ENCODE results near the gene RASIP1.
"Not testable (repeated sequence)": the region's sequence is repeated elsewhere in the genome, so short reads cannot be mapped to it uniquely, and the experiment has no call there.

RASIP1 gene, protein sequence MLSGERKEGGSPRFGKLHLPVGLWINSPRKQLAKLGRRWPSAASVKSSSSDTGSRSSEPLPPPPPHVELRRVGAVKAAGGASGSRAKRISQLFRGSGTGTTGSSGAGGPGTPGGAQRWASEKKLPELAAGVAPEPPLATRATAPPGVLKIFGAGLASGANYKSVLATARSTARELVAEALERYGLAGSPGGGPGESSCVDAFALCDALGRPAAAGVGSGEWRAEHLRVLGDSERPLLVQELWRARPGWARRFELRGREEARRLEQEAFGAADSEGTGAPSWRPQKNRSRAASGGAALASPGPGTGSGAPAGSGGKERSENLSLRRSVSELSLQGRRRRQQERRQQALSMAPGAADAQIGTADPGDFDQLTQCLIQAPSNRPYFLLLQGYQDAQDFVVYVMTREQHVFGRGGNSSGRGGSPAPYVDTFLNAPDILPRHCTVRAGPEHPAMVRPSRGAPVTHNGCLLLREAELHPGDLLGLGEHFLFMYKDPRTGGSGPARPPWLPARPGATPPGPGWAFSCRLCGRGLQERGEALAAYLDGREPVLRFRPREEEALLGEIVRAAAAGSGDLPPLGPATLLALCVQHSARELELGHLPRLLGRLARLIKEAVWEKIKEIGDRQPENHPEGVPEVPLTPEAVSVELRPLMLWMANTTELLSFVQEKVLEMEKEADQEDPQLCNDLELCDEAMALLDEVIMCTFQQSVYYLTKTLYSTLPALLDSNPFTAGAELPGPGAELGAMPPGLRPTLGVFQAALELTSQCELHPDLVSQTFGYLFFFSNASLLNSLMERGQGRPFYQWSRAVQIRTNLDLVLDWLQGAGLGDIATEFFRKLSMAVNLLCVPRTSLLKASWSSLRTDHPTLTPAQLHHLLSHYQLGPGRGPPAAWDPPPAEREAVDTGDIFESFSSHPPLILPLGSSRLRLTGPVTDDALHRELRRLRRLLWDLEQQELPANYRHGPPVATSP

DNA sequence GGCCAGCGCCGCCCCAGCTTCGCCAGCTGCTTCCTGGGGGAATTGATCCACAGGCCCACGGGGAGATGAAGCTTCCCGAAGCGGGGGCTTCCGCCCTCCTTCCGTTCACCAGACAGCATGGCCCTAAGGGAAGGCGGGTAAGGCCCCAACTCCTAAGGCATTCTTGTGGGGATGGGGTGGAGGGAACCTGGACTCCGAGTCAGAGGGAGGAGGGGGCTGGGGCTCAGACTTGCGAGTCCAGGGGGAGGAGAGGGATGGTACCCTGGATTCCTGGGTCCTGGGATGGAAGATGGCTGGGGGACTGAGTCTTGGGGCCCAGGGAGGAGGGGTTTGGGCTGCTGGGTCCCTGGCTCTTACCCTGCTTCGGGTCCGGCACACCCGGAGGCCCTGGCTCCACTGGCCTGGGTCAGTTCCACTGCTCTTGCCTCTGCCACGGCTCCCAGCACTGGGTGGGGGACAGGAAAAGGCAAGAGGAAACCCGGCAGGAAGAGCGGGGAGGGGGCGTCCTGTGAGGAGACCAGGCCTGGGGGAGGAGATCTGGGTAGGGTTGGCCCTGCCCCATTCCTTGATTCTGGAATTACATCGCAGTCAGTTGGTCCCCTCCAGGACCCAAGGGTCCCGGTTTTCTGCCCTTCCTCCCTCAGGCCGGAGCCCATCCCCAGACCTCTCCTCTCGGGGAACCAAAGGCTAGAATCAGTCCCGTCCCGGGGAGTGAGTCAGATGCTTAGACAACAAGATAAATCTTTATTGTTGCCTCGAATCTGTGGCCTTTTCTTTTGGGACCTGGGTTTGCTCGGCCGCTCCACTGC is at the start of gene RASIP1:
TSS of gene RASIP1 (minus strand) at position 447 of the 809 bp plus-strand sequence. CDS start at position 119, 328 bp downstream.
- TF ChIP-seq, protein P1, sequence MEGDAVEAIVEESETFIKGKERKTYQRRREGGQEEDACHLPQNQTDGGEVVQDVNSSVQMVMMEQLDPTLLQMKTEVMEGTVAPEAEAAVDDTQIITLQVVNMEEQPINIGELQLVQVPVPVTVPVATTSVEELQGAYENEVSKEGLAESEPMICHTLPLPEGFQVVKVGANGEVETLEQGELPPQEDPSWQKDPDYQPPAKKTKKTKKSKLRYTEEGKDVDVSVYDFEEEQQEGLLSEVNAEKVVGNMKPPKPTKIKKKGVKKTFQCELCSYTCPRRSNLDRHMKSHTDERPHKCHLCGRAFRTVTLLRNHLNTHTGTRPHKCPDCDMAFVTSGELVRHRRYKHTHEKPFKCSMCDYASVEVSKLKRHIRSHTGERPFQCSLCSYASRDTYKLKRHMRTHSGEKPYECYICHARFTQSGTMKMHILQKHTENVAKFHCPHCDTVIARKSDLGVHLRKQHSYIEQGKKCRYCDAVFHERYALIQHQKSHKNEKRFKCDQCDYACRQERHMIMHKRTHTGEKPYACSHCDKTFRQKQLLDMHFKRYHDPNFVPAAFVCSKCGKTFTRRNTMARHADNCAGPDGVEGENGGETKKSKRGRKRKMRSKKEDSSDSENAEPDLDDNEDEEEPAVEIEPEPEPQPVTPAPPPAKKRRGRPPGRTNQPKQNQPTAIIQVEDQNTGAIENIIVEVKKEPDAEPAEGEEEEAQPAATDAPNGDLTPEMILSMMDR (IDR thresholded peaks at IDR 0.05), result no peak
- H3K27ac ChIP-seq, result peak within 1 kb of the TSS in 1 of 2 donors; percentile 64
- DNase-seq (ENCODE audit: low spot score), result no peak
- peak within 1 kb of the TSS; percentile 75 for H3K4me3 ChIP-seq

DNA sequence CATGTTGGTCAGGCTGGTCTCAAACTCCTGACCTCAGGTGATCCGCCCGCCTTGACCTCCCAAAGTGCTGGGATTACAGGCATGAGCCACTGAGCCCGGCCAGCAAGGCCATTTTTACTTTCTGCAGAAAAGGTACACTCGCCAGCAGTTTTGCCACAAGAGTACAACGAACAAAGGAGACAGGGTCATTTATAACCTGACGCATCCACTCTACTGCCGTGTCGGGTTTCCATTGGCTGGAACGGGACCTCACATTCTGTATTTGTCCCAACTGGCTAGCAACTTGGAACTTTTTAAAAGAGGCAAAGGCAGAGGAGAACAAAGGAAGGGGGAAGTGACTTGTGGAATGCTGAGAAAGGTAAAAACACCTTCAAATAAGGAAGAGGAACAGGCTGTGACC is 46.9 kb upstream of the RASIP1 start:
- not testable (repeated sequence) for H3K4me3 ChIP-seq; H3K27ac ChIP-seq; DNase-seq (ENCODE audit: low spot score)

DNA sequence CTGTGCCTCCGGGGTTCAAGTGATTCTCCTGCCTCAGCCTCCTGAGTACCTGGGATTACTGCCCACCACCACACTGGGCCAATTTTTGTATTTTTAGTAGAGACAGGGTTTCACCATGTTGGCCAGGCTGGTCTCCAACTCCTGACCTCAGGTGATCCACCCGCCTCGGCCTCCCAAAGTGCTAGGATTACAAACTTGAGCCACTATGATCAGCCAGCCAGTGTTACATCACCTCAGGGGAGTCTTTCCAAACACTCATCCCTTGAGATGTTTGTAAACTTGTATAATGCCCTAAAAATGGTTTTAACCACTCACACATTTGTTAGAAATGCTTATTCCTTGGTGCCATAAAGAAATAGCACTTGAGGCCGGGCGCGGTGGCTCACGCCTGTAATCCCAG is 46.0 kb upstream of the RASIP1 start:
- not testable (repeated sequence) for H3K4me3 ChIP-seq; DNase-seq (ENCODE audit: low spot score); H3K27ac ChIP-seq

DNA sequence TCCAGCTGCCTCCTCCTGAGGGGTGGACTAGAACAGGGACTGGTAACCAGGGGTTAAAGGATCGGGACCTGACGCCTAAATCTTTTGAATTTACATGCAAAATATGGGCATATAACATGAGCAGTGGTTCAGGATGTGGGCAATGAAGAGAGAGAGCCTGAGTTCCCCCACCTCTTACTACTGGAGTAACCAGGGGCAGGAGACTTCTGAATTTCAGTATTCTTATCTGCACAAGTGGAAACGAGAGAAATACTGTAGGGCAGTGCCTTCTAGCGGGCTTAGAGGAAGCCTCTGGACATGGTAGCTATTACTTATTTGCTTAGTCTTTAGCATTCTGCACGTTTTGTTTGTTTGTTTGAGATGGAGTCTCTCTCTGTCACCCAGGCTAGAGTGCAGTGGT is 44.1 kb upstream of the RASIP1 start:
- TF ChIP-seq, protein P1 (IDR thresholded peaks at IDR 0.05), result no peak
- H3K4me3 ChIP-seq, result no peak overlapping the region
- no peak overlapping the region for H3K27ac ChIP-seq
- DNase-seq (ENCODE audit: low spot score), result no peak

DNA sequence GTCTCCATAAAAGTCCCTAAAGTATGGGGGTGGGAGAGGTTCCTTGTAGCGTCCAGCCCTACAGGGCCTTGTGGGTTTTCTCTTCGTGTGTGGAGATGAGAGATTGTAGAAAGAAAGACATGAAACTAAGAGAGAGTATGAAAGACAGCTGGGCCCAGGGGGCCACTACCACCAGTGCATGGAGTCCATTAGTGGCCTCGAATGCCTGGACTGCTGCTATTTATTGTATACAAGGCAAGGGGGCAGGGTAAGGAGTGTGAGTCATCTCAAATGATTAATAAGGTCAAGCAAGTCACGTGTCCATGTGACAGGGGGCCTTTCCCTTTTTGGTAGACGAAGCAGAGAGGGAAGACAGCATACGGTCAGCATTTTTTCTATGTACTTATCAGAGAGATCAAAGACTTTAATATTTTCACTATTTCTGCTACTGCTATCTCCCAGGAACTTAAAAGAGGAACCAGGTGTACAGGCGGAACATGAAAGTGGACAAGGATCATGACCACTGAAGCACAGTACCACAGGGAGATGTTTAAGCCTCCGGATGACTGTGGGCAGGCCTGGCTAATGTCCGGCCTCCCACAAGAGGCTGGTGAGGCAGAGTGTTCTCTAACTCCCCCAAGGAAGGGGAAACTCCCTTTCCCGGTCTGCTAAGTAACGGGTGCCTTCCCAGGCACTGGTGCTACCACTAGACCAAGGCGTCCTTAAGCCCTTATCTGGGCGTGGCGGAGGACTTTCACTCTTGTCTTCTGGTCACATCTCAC is 40.4 kb upstream of the RASIP1 start:
- Histone ChIP-seq H3K4me3 (no peak overlapping the region), H3K27ac (peak overlapping the region in 1 of 2 donors; percentile 42)
- TF ChIP-seq, protein P1 (IDR thresholded peaks at IDR 0.05), result no peak
- DNase-seq (ENCODE audit: low spot score), result no peak

DNA sequence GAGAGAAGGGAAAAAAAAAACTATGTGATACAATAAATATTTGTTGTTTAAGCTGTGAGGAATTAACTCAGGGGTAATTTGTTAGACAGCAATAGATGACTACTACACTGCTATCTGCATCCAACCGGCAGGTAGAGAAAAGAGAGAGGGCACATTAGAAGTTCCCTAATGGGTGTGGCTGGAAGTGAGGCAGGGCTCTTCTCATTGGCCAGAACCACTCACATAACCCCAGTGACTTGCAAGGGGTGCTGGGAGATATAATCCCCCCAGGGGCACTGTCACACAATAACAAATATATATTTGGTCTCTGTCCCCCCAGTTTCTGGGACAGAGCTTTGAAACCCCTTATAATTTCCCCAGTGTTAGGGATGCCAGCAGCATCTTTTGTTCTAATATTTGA is 39.2 kb upstream of the RASIP1 start:
- no peak for DNase-seq (ENCODE audit: low spot score)
- TF ChIP-seq, protein P1 (IDR thresholded peaks at IDR 0.05), result no peak
- no peak overlapping the region for H3K4me3 ChIP-seq
- H3K27ac ChIP-seq, result no peak overlapping the region

DNA sequence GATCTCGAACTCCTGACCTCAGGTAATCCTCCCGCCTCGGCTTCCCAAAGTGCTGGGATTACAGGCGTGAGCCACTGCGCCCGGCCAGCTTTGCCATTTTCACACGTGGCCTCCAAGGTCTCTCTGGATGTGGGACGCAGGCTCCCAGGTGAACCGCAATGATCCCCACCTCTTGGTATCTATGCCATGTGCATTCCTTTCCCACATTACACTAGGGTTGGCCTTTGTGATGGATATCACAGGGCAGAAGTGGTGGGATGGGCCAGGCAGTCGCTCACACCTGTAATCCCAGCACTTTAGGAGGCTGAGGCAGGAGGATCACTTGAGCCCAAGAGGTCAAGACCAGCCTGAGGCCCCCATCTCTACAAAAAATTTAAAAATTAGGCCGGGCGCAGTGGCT is 37.3 kb upstream of the RASIP1 start:
- no peak for DNase-seq (ENCODE audit: low spot score)
- H3K27ac ChIP-seq, result no peak overlapping the region
- H3K4me3 ChIP-seq, result no peak overlapping the region
- TF ChIP-seq, protein P1 (IDR thresholded peaks at IDR 0.05), result no peak
